H7 (cell line): Measurements from ENCODE around the gene ZNF775. TPM values are rescaled to one million over a fixed set of nuclear protein-coding genes. Genes with fewer than 3 reads are reported as not detected.

Experiments used
- total RNA-seq: library from RNA; depleted of rRNA; stranded (reverse); fragments of >200 nt; shearing (Covaris generic); gene quantifications from 2 replicates; pipeline ENCODE4 v1.2.3, GENCODE V29; 2014; rRNA removed

ZNF775 gene
- total RNA-seq, 1 experiment from 2014 or later, result 44.2 TPM

Other genes with a start within 250 kb of the ZNF775 start
- gene LRRC61, start 56.0 kb upstream of the ZNF775 start, total RNA-seq, result 38.3 and 39.4 TPM in 2 replicates
- gene ACTR3C, start 55.8 kb upstream of the ZNF775 start, total RNA-seq, result 0.73 and 3.2 TPM in 2 replicates
- 198 and 223 TPM in 2 replicates for gene RARRES2, start 37.7 kb upstream of the ZNF775 start, total RNA-seq
- 149 and 155 TPM in 2 replicates for gene REPIN1, start 10.5 kb upstream of the ZNF775 start, total RNA-seq
- gene GIMAP8, start 71.3 kb downstream of the ZNF775 start, total RNA-seq, result not detected in 2 replicates
- not detected in 2 replicates for gene GIMAP7, start 135.5 kb downstream of the ZNF775 start, total RNA-seq
- not detected in 2 replicates for gene GIMAP4, start 188.1 kb downstream of the ZNF775 start, total RNA-seq